PC-9 (cell line): ENCODE measurements around the gene MYO5C.

Source experiments
- CTCF ChIP-seq: fragments of 200-600 bp; sonication (generic); conservative IDR thresholded peaks from 2 replicates; pipeline ENCODE4 v1.6.1; 2017; ENCODE audit warnings: mixed run types, antibody characterized with exemption, mild to moderate bottlenecking, moderate library complexity
- EZH2 ChIP-seq: fragments of 200-600 bp; sonication (generic); IDR thresholded peaks from 2 replicates; pipeline ENCODE4 v1.8.0; 2017; ENCODE audit warnings: antibody characterized with exemption, low read depth

DNA sequence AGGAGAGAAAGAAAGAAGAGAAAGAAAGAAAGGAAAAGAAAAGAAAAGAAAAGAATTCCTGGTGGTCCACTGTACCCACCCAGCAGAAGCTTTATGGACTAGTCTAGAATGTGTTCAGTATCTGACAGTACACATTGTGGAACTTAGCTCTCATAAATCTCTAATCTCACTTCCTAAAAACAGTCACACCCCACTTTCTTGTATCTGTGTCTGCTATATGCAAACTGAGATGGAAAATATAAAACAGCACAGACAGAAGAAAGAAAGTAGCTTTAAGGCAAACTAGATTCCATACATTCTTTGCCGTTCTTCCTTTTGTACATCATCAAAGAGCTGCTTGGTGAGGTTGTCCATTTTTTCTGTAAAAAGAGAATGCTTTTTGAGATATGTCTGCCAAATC is 63.3 kb downstream of the MYO5C start:
- TF ChIP-seq CTCF, result no peak
- no peak for TF ChIP-seq EZH2
